H9 (cell line): ENCODE data around the gene CDC40. TPM values are rescaled to one million over a fixed set of nuclear protein-coding genes. Genes with fewer than 3 reads are reported as not detected.

ENCODE experiments used
- DNase-seq: peaks from one replicate; pipeline ENCODE4 v3.0.0-alpha.2; 2017
- H2AFZ ChIP-seq: one replicate; pipeline ENCODE4 v1.6.1; 2013; ENCODE audit warnings: mild to moderate bottlenecking, low read length, control low read depth, moderate library complexity
- H2AK5ac ChIP-seq: 2 replicates; pipeline ENCODE4 v1.6.1; 2013; ENCODE audit warnings: low read length, control low read depth, mixed read lengths; ENCODE audit not compliant: insufficient read length
- H2BK120ac ChIP-seq: one replicate; pipeline ENCODE4 v1.6.1; 2013; ENCODE audit warnings: low read depth, mild to moderate bottlenecking, low read length, control low read depth, inconsistent platforms; ENCODE audit not compliant: poor library complexity, severe bottlenecking
- H2BK12ac ChIP-seq: 2 replicates; pipeline ENCODE4 v1.6.1; 2013; ENCODE audit warnings: low read length, control low read depth, mixed read lengths, low read depth; ENCODE audit not compliant: insufficient read length
- H2BK15ac ChIP-seq: 2 replicates; pipeline ENCODE4 v1.6.1; 2013; ENCODE audit warnings: low read depth, low read length, control low read depth
- H2BK20ac ChIP-seq: one replicate; pipeline ENCODE4 v1.6.1; 2013; ENCODE audit warnings: low read depth, mild to moderate bottlenecking, low read length, control low read depth, inconsistent platforms; ENCODE audit not compliant: poor library complexity, severe bottlenecking
- H2BK5ac ChIP-seq: 2 replicates; pipeline ENCODE4 v1.6.1; 2013; ENCODE audit warnings: low read length, control low read depth, mixed read lengths; ENCODE audit not compliant: insufficient read length
- H3K14ac ChIP-seq: 2 replicates; pipeline ENCODE4 v1.6.1; 2013; ENCODE audit warnings: low read length, control low read depth; ENCODE audit not compliant: insufficient read depth
- H3K18ac ChIP-seq: 2 replicates; pipeline ENCODE4 v1.6.1; 2013; ENCODE audit warnings: low read depth, mild to moderate bottlenecking, mixed read lengths, low read length, control low read depth; ENCODE audit not compliant: insufficient read length
- H3K23ac ChIP-seq: 2 replicates; pipeline ENCODE4 v1.6.1; 2013; ENCODE audit warnings: low read length, control low read depth, mixed read lengths, low read depth; ENCODE audit not compliant: insufficient read length
- H3K23me2 ChIP-seq: 2 replicates; pipeline ENCODE4 v1.6.1; 2013; ENCODE audit warnings: low read depth, mild to moderate bottlenecking, mixed read lengths, low read length, control low read depth; ENCODE audit not compliant: insufficient read length, poor library complexity, severe bottlenecking
- H3K27ac ChIP-seq: 2 replicates; pipeline ENCODE4 v1.5.1; 2013; ENCODE audit warnings: low read length, control low read depth, mixed read lengths, low read depth; ENCODE audit not compliant: insufficient read length
- H3K27me3 ChIP-seq: 2 replicates; pipeline ENCODE4 v1.6.1; 2013; ENCODE audit warnings: low read length, control low read depth, inconsistent platforms; ENCODE audit not compliant: insufficient read depth
- H3K4ac ChIP-seq: 2 replicates; pipeline ENCODE4 v1.6.1; 2013; ENCODE audit warnings: low read depth, mild to moderate bottlenecking, control low read depth, inconsistent platforms, low read length, moderate library complexity
- H3K4me1 ChIP-seq: 2 replicates; pipeline ENCODE4 v1.6.1; 2013; ENCODE audit warnings: low read length, control low read depth, inconsistent platforms; ENCODE audit not compliant: insufficient read depth
- H3K4me2 ChIP-seq: 2 replicates; pipeline ENCODE4 v1.6.1; 2013; ENCODE audit warnings: low read length, control low read depth, mixed read lengths; ENCODE audit not compliant: insufficient read length, insufficient read depth
- H3K56ac ChIP-seq: 2 replicates; pipeline ENCODE4 v1.6.1; 2013; ENCODE audit warnings: low read depth, mild to moderate bottlenecking, mixed read lengths, low read length, control low read depth; ENCODE audit not compliant: insufficient read length
- H3K79me1 ChIP-seq: 2 replicates; pipeline ENCODE4 v1.6.1; 2013; ENCODE audit warnings: low read depth, mild to moderate bottlenecking, moderate library complexity, low read length, control low read depth, inconsistent platforms; ENCODE audit not compliant: insufficient read depth, poor library complexity, severe bottlenecking
- H3K79me2 ChIP-seq: 2 replicates; pipeline ENCODE4 v1.6.1; 2013; ENCODE audit warnings: low read length, control low read depth, inconsistent platforms; ENCODE audit not compliant: insufficient read depth
- H3K9ac ChIP-seq: 2 replicates; pipeline ENCODE4 v1.6.1; 2013; ENCODE audit warnings: low read length, control low read depth, mixed read lengths; ENCODE audit not compliant: insufficient read length; ENCODE audit errors: extremely low read depth
- H3K9me3 ChIP-seq: one replicate; pipeline ENCODE4 v1.6.1; 2013; ENCODE audit warnings: low read depth, low read length, inconsistent platforms; ENCODE audit not compliant: control insufficient read depth
- H3T11ph ChIP-seq: one replicate; pipeline ENCODE4 v1.6.1; 2013; ENCODE audit warnings: mild to moderate bottlenecking, low read length, control low read depth, inconsistent platforms
- H4K20me1 ChIP-seq: one replicate; pipeline ENCODE4 v1.6.1; 2013; ENCODE audit not compliant: control insufficient read depth, insufficient read length, insufficient read depth
- H4K5ac ChIP-seq: 2 replicates; pipeline ENCODE4 v1.6.1; 2013; ENCODE audit warnings: low read depth, mild to moderate bottlenecking, mixed read lengths, low read length, control low read depth; ENCODE audit not compliant: insufficient read length
- H4K8ac ChIP-seq: replicated peaks from 2 replicates; pipeline ENCODE4 v1.6.1; 2013; ENCODE audit warnings: low read length, control low read depth, mixed read lengths, low read depth; ENCODE audit not compliant: insufficient read length
- H4K91ac ChIP-seq: 2 replicates; pipeline ENCODE4 v1.6.1; 2013; ENCODE audit warnings: low read depth, mild to moderate bottlenecking, moderate library complexity, mixed read lengths, low read length, control low read depth; ENCODE audit not compliant: insufficient read length
- H3K27ac Mint-ChIP-seq, 3 experiments: 2 replicates in 2 of 3; 3 replicates in 1 of 3; pipeline ENCODE4 v1.8.0; 2020 to 2021; ENCODE audit warnings: mixed read lengths in 3 of 3, mild to moderate bottlenecking in 1 of 3, moderate library complexity in 1 of 3
- H3K27me3 Mint-ChIP-seq: 2 replicates; pipeline ENCODE4 v1.8.0; 2021; ENCODE audit warnings: low read depth, mild to moderate bottlenecking, moderate library complexity, mixed read lengths
- H3K36me3 Mint-ChIP-seq, 3 experiments: 2 replicates in 2 of 3; 3 replicates in 1 of 3; pipeline ENCODE4 v1.8.0; 2020 to 2021; ENCODE audit warnings: low read depth in 3 of 3, mixed read lengths in 3 of 3; ENCODE audit not compliant: insufficient read depth in 1 of 3
- H3K4me1 Mint-ChIP-seq, 2 experiments: 2 replicates each; pipeline ENCODE4 v1.8.0; 2020; ENCODE audit warnings: mixed read lengths in 2 of 2
- H3K4me3 Mint-ChIP-seq, 2 experiments: 2 replicates in 1 of 2; 3 replicates in 1 of 2; pipeline ENCODE4 v1.8.0; 2020 to 2021; ENCODE audit warnings: mild to moderate bottlenecking in 2 of 2, mixed read lengths in 2 of 2, moderate library complexity in 1 of 2
- H3K9me3 Mint-ChIP-seq, 2 experiments: 2 replicates in 1 of 2; 3 replicates in 1 of 2; pipeline ENCODE4 v1.8.0; 2020; ENCODE audit warnings: mild to moderate bottlenecking in 2 of 2, mixed read lengths in 2 of 2, moderate library complexity in 1 of 2
- WGBS: extraction: QIAGEN DNeasy Blood & Tissue Kit; methylation state at CpG from one replicate; pipeline ENCODE4 v1.1.7; 2013; ENCODE audit warnings: missing lambda C conversion rate, low lambda C conversion rate, mixed read lengths; ENCODE audit not compliant: insufficient read length; ENCODE audit errors: extremely low coverage; 5-methylcytosine and 5-hydroxymethylcytosine counted together
- total RNA-seq: library from RNA; stranded (reverse); gene quantifications from 2 replicates; pipeline ENCODE4 v1.2.1, GENCODE V29; 2021
- TF ChIP-seq, protein P1 (sequence below): fragments of 200-600 bp; sonication (generic); conservative IDR thresholded peaks from 3 replicates; pipeline ENCODE4 v1.8.0; 2021; ENCODE audit warnings: antibody characterized with exemption, mild to moderate bottlenecking

Gene CDC40
- total RNA-seq, 1 experiment from 2014 or later: 23.5 TPM

DNA sequence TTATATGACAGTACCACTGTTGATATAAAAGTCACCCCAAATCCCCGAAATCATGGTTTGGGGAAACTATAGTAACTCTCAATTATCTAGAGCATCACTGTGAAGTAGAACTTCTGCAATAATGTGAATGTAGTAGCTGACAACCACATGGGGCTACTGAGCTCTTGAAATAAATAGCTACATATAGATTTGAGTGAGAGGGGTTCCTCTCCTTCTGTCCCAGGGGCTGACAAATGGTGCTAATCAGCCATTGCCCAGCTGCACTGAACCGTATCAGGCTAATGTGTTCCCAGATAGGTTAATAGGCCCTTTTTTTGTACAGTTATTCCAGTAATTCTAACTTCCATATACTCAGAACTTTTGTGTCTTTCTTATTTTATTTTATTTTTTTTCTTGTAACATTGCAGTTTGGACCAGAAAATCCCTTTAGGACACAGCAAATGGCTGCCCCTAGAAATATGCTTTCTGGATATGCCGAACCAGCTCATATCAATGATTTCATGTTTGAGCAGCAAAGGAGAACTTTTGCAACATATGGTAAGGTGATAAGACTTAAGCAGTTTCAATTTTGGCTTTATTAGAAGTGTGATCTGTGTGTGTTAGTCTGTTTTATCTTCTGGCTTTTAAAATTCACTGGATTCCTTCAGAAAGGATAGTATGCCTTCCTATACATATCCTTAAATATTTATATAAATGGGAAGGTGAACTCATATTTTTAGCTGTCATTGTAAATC, 21.1 kb downstream of the CDC40 start:
- Histone ChIP-seq H2AK5ac (no peak overlapping the region), H3K23me2 (no peaks in the 10 kb centered on the region), H4K5ac (no peak overlapping the region), H3K27ac (no peak overlapping the region), H4K91ac (no peak overlapping the region), H3K4me2 (no peak overlapping the region), H3K23ac (no peak overlapping the region), H3K27me3 (no peaks in the 10 kb centered on the region), H3K9me3 (no peaks in the 10 kb centered on the region), H2BK5ac (no peak overlapping the region), H2BK20ac (no peak overlapping the region), H3K9ac (no peak overlapping the region), H2BK120ac (no peak overlapping the region), H3K79me2 (no peaks in the 10 kb centered on the region), H4K20me1 (no peaks in the 10 kb centered on the region), H3T11ph (no peak overlapping the region), H3K56ac (no peak overlapping the region), H2BK15ac (no peak overlapping the region), H3K4me1 (no peaks in the 10 kb centered on the region), H3K18ac (no peak overlapping the region), H3K14ac (no peak overlapping the region), H2BK12ac (no peak overlapping the region), H3K79me1 (peaks cover 3% of the 10 kb centered on the region), H2AFZ (no peak overlapping the region), H3K4ac (no peak overlapping the region), H4K8ac (no peak overlapping the region)
- H3K4me3 Mint-ChIP-seq: no peak overlapping the region
- H3K36me3 Mint-ChIP-seq: peaks cover 6 to 14% (median 8%) of the 10 kb centered on the region in 3 experiments; a peak in 4 of 7 replicates
- no peak for DNase-seq
- TF ChIP-seq, protein P1, sequence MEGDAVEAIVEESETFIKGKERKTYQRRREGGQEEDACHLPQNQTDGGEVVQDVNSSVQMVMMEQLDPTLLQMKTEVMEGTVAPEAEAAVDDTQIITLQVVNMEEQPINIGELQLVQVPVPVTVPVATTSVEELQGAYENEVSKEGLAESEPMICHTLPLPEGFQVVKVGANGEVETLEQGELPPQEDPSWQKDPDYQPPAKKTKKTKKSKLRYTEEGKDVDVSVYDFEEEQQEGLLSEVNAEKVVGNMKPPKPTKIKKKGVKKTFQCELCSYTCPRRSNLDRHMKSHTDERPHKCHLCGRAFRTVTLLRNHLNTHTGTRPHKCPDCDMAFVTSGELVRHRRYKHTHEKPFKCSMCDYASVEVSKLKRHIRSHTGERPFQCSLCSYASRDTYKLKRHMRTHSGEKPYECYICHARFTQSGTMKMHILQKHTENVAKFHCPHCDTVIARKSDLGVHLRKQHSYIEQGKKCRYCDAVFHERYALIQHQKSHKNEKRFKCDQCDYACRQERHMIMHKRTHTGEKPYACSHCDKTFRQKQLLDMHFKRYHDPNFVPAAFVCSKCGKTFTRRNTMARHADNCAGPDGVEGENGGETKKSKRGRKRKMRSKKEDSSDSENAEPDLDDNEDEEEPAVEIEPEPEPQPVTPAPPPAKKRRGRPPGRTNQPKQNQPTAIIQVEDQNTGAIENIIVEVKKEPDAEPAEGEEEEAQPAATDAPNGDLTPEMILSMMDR: no peak
- no peaks in the 10 kb centered on the region for H3K27me3 Mint-ChIP-seq
- H3K27ac Mint-ChIP-seq: no peak overlapping the region
- no peaks in the 10 kb centered on the region for H3K4me1 Mint-ChIP-seq
- no CpG with 5 or more reads among the region's 3 CpGs for WGBS
- H3K9me3 Mint-ChIP-seq: no peaks in the 10 kb centered on the region
